ENCODE data around the gene CHCHD6.

CHCHD6 gene

GRCh38 chr3:126985132-126985985, 281.3 kb downstream of the CHCHD6 start:
- no peak for DNase-seq

DNA sequence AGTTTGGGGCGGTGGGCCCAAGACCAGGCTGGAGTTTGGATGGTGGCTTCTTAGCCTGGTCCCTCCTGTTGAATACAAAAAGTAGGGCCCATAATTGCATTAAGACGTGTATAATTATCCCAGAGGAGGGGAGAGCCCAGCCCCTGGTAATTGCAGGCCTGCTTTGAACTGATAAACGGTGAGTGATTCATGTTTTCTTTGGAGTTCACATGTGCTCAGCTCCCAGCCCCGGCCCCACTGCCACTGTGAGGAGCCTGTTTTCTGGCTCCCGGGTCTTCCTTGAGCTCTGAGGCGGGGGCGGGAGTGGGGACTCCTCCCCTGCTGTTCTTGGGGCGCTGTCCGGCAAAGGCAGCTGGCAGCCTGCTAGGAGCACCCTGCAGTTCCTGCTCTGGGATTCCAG, 282.0 kb downstream of the CHCHD6 start:
- no peak for DNase-seq

GRCh38 chr3:126987129-126987528, 283.1 kb downstream of the CHCHD6 start:
- DNase-seq, result no peak

DNA sequence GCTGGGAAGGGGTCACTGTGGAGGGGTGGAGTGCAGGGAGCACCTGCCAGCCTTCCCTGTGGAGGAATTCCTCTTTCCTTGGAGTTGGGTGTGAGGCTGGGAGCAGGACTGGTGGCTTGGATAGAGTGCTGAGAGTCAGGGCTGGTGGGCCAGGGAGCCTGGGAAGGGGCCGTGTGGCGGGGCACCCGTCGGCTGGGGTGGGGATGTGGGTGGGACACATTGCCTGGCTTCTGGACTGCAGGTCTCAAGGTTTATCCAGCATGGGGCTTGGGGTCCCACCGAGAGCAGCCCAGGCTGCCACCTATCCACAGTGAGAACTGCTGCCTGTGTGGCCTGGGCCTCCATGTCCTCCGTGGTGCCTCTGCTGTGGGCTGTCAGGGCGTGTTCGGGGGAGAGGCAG, 283.6 kb downstream of the CHCHD6 start:
- DNase-seq, result no peak

DNA sequence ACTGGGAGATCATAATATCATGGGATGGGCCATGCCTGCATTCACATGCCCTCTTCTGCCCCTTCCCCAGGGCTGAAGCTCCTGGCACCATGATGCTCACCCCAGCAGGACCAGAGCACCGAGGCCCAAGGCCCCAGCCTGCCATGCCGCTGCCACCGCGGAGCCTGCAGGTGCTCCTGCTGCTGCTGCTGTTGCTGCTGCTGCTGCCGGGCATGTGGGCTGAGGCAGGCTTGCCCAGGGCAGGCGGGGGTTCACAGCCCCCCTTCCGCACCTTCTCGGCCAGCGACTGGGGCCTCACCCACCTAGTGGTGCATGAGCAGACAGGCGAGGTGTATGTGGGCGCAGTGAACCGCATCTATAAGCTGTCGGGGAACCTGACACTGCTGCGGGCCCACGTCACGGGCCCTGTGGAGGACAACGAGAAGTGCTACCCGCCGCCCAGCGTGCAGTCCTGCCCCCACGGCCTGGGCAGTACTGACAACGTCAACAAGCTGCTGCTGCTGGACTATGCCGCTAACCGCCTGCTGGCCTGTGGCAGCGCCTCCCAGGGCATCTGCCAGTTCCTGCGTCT, 284.5 kb downstream of the CHCHD6 start:
- DNase-seq, result no peak

- no peak for DNase-seq
Measured at GRCh38 chr3:126989316-126990023, 285.4 kb downstream of the CHCHD6 start.

DNA sequence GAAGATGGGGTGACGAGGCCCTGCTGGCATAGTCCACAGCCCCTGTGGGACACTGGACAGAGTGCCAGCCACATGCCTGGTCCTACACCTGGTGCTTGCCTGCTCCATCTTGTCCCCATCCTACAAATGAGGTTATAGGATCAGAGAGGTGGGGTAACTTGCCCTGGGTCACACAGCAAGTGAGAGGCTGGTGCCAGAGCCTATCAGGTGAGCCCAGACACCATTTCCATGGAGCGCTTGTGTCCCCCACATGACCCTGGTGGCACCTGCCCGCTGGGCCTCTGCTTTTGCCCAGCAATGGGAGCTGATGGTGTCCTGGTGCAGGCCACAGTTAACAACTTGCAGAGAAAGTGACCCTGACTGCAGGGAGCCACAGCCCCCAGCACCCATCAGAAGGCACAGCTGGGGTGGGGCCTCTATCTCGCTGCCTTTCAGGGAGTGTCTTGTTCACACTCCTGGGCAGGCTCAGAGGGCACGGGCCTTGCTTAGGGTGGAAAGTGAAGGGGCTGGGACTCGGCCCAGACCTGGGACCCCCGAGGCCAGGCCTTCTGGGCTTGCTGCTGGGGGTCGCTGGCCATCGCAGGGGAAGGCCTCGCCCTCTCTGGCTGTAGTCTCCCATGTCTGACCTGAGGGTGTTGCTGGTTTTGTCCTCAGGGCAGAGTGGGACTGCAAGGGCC, 286.1 kb downstream of the CHCHD6 start:
- no peak for DNase-seq

GRCh38 chr3:126990890-126991289, 286.9 kb downstream of the CHCHD6 start:
- no peak for DNase-seq

GRCh38 chr3:126991366-126992200, 287.5 kb downstream of the CHCHD6 start:
- DNase-seq, result no peak

- DNase-seq, result no peak
Measured at GRCh38 chr3:126992216-126992615, 288.2 kb downstream of the CHCHD6 start.

DNA sequence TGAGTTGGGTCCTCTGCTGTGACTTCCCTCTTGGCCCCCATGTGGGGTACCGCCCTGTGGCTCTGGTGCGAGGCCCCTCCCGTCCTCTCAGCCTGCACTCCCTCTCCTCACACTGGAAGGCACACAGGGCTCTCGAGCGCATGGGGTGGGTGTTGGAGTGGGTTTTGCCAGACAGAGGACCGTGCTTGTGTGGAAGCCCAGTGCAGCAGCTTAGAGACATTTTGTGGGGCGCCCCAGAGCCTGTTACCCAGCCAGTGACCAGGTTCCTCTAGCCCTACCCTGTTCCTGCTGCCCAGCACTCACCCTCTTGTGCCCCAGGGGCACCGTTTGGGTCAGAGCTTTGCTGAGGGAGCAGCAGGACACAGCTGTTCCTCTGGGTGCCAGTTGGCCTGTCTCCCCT, 288.7 kb downstream of the CHCHD6 start:
- no peak for DNase-seq

GRCh38 chr3:126993436-126993835, 289.4 kb downstream of the CHCHD6 start:
- DNase-seq, result no peak

DNA sequence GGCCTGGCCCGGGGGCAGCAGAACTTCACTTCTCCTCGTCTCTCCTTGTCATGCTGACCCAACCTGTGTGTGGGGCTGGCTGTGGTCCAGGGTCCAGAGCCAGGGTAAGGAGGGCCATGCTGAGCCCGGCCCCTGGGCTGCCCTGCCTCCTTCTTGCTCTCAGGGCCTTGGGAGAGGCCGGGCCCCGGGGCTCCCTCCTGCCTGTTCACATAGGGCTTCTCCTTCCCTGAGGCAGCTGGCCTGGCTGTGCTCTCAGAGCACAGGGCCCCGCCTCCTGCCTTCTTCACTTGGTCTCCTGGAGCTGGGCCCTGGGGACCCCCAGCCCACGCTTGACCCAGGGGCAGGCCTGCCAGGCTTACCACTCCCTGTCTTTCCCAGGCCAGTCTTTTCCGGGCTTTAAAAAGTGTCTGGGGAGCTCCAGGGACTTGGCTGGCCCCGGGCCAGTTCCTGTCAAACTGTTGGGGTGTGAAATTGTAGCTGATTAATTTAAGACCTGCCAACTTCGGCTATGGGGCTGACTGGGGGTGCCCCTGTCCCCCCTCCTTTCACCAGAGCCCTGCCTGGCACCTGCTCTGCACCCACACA, 290.7 kb downstream of the CHCHD6 start:
- DNase-seq, result no peak

DNA sequence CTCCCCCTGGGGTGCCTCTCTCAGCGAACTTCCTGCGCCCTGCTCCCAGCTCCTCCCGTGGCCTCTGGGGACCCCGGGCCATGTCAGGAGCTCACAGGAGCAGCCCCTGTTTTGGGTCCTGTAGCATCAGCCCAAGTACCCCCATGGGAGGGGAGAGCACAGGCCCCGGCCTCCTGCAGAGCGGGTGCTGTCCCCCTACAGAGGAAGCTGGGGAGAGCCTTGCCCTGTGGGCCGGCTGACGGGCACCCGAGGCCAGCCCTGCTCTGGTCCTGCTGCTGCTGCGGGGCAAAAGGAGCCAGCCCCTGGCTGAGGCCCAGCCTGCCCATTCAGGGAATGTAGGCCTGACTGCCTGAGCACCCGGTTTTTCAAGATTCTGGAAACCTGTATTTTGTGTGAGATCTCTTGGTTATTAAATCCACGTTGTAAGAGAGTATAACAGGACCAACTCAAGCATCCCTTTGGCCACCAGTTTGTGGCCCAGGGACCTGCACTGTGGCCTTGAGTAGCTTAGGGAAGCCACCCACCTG, 291.3 kb downstream of the CHCHD6 start:
- DNase-seq, result no peak

GRCh38 chr3:126995926-126996512, 292.0 kb downstream of the CHCHD6 start:
- no peak for DNase-seq

GRCh38 chr3:126996905-126997304, 292.9 kb downstream of the CHCHD6 start:
- DNase-seq, result no peak

DNA sequence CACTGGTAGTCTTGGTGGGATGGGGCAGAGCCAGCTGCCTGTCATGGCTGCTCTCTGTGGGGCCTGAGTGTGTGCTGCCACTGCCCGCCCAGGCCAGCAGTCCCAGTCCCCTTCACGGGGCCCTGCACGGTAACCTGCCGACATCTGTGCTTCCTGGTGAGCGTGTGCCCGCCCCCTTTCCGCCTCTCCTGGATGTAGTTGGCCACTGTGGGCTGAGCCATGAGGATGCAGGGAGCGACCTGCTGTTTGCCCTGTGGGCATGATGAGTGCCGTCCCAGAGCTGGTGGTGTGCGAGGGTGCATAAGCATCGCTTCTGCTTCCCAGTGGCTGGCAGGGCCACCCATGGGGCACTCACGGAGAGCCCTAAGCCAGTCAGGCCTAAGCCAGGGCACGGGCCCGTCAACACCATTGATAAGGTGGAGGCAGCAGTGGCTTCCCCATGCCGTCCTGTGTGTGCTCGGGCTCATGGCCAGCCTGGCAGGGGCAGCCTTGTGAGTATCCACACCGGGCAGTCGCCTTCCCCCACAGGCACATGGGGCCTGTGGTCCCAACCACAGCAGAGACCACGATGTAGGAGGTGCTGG, 293.5 kb downstream of the CHCHD6 start:
- DNase-seq, result no peak

GRCh38 chr3:126998320-126998719, 294.3 kb downstream of the CHCHD6 start:
- DNase-seq, result no peak

DNA sequence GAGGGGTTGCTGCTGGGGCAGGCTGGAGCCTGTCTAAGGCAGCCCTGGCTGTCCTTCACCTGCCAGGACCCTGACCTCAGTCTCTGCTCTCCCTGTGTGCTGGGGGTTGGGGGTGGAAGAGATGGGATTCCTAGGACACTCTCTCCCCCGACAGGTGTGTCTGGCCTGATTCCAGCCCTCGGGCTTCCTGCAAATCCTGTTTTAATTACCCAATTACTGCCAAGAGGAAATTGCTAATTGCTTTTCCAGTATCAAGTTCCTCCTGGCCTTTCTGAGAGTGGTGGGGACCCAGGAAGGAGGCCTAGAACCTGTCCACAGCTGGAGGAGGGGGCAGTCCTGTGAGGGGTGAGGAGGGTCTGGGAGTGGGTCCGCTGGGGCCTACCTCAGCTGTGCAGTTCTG, 294.7 kb downstream of the CHCHD6 start:
- no peak for DNase-seq

- DNase-seq, result no peak
Measured at GRCh38 chr3:126999383-126999782, 295.3 kb downstream of the CHCHD6 start.

DNA sequence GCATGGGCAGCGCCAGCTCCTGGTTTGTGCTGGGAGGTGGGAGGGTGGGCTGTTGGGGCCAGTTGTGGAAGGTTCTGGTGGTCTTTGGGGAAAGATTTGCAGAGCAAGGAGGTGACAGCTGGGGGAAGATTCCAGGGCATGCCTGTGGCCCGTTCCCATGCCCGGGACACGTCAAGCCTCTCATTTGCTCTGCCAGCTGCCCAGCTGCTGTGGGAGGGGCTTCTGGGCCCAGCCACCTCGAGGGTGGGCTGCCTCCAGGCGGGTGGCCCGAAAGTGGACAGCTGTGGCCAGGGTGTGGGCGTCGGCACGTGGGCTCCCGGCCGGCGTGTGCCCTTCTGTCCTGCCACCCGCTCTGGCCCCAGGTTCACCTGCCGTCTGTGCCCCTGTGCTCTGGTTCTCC, 296.1 kb downstream of the CHCHD6 start:
- DNase-seq, result no peak

Measured in 8988T (cell line).